Tongue (tissue), 2 donors: Measurements from ENCODE around the gene STARD7. TPM values are rescaled to one million over a fixed set of nuclear protein-coding genes. Genes with fewer than 3 reads are reported as not detected.
"Not testable (repeated sequence)": the region's sequence is repeated elsewhere in the genome, so short reads cannot be mapped to it uniquely, and the experiment has no call there.

Experiments used
- DNase-seq: peaks from one replicate; pipeline ENCODE4 v3.0.0-alpha.2; 2015
- total RNA-seq: library from RNA; depleted of rRNA; stranded (reverse); fragments of >200 nt; gene quantifications from one replicate; pipeline ENCODE4 v1.2.3, GENCODE V29; 2014

The STARD7 gene
- total RNA-seq, 1 donor from 2014 or later, result 242 TPM

- no peak for DNase-seq
Observed at GRCh38 chr2:96233880-96234316, 25.3 kb upstream of the STARD7 start.

DNA sequence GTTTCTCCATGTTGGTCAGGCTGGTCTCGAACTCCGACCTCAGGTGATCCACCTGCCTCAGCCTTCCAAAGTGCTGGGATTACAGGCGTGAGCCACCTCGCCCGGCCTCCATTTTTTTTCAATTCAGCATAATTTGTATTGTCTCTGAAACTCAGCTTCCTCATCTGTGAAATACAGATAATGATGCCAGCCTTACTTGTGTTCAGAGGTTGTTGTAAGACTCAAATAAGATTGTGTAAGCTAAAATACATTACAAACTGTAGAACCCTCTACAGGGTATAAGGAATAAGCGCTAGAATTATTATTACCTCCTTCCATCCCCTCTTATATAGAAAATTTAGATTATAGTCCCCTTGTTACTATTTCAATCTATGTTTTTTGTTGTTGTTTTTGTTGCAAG lies 24.8 kb upstream of the STARD7 start:
- DNase-seq, result no peak

DNA sequence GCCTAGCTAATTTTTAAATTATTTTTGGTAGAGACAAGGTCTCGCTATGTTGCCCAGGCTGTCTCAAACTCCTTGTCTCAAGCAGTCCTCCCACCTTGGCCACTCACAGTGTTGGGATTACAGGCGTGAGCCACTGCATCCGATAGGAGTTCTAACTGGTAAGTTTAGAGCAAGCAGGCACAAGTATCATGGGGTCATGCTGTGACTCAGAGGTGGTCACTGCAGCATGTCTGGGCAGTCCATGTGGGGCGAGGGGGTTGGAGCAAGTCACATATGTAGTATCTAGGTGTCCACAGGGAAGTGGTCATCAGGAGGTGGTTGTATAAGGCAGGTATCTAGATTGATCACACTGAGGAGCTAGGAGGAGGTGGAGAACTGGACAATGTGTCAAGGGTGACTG lies 22.7 kb upstream of the STARD7 start:
- no peak for DNase-seq

GRCh38 chr2:96225016-96225533 lies 16.4 kb upstream of the STARD7 start:
- DNase-seq, result no peak

DNA sequence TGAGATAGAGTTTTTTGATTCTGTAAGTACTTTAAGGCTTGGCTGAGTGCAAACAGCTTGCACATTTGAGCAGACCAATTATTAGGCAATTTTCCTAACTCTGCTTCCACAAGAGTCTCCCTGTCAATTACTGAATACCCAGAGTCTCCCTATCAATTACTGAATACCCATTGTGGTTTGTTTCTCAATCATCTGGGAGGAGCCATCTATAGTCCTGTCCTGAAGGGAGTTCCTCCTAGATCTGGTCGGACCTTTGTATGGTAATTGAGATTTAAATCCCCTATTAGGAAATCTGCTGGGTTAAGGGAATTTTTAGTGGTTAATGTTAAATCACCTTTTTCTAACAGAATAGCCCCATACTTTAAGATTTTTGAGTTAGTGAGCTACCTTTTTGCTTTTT lies 12.5 kb upstream of the STARD7 start:
- DNase-seq, result not testable (repeated sequence)

- DNase-seq, result not testable (repeated sequence)
Observed at GRCh38 chr2:96219959-96220358, 11.3 kb upstream of the STARD7 start.

- no peak for DNase-seq
Observed at GRCh38 chr2:96218508-96219131, 10.0 kb upstream of the STARD7 start.

GRCh38 chr2:96214554-96214953 lies 5.9 kb upstream of the STARD7 start:
- no peak for DNase-seq

DNA sequence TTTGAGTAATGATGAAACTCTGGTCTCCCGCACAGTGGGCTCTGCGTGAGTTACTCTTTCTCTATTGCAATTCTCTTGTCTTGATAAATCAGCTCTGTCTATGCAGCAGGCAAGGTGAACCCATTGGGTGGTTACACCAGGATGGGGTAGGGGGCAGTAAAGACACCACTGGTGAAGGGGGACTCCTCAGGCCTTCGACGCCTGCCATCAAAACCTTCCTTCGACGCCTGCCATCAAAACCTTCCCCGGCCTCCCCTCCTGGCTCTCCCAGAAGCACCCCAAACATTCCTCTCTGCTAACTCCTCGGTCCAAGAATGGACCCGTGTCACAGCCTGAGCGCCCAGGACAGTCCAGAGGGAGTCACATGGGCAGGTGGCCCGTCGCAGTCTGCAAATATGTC lies 4.8 kb upstream of the STARD7 start:
- DNase-seq, result no peak

- no peak for DNase-seq
Observed at GRCh38 chr2:96212339-96212738, 3.7 kb upstream of the STARD7 start.

GRCh38 chr2:96209729-96210085 lies 1.1 kb upstream of the STARD7 start:
- no peak for DNase-seq

GRCh38 chr2:96209011-96209728 lies 543 bp upstream of the STARD7 start:
- DNase-seq, result no peak

GRCh38 chr2:96207774-96208142 lies 869 bp downstream of the STARD7 start:
- peak; percentile 38 for DNase-seq

- DNase-seq, result no peak
Observed at GRCh38 chr2:96207073-96207773, 1.4 kb downstream of the STARD7 start.

GRCh38 chr2:96205888-96206287 lies 2.7 kb downstream of the STARD7 start:
- DNase-seq, result no peak

DNA sequence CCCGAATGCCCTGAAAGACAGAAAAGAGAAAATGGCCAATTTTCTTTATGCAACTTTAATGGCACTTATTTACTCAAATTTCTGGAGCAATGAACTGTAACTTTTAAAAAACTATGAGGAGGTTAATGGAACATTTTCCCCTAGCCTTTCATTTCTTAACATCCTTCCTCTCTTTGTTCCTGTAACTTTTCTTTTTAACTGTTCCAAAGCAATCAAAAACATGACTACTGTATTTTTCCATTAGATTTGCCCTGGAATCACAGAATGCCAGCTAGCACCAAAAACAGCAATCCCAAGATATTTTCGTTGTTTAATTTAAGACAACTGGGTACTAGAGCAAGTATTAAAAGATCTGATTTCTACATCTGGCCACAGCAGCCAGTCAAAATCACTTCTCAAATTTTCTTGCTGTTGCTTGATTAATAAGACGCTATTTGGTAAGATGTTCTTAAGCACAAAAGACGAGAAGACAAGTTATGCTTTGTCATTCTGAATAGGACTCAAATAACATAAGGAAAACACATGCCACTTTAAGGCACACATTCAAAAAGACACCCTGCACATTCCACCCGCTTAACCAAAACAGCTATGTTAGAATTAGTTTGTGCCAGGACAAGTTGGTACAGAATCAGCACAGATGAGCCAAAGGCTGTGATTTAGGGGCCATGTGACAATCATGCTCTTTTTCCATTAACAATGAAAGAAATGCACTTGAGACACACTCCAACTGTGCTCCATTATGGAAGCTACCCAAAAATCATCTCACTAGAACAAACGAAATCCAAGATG lies 3.6 kb downstream of the STARD7 start:
- peak; percentile 68 for DNase-seq

GRCh38 chr2:96203130-96204028 lies 5.2 kb downstream of the STARD7 start:
- DNase-seq, result no peak

DNA sequence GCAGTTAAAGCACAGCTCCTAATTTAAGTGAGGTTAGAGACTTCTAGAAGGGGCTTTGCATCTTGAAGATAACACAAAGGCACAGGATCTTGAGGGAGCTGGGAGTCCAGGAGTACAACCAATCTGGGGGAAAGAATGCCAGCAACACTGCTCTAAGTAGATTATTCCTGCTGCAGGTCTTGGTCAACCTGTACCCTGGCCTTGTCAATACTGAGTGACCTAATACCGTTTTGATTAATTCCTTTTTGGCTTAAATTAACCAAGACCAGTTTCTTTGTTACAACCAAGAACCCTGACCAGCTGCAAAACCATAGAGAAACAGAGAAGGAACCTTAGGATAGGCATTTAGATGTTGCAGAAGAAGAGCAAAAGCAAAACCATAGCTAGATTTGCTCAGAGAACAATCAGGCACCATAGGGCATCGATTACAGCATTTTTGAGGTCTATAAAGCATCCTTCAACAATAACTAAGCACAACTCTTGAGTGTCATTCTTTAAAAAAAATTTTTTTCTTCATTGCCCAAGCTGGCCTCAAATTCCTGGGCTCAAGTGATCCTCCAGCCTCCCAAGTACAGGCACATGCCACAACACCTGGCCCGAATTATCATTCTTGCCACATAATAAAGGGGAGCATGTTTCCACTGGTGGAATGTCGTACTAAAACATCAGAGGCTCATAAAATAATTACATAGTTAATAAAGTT lies 6.3 kb downstream of the STARD7 start:
- DNase-seq, result no peak

GRCh38 chr2:96201338-96201737 lies 7.3 kb downstream of the STARD7 start:
- DNase-seq, result no peak

DNA sequence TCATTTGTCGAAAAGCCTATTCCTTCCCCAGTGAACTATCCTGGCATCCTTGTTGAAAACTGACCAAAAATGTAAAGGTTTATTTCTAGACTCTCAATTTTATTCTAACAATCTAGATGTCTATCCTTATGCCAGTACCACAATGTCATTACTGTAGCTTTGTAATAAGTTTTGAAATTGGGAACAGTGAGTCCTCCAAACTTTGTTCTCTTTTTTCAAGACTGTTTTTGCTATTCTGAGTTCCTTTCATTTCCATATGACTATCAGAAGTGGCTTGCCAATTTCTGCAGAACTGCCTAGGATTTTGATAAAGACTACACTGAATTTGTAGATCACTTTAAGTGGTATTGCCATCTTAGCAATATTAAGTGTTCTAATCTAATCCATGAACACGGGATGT lies 9.7 kb downstream of the STARD7 start:
- DNase-seq, result no peak
